Mesenchymal stem cell (in vitro differentiated cells and primary cell): ENCODE data around the gene SCN8A.

Experiments
- DNase-seq: peaks from one replicate; pipeline ENCODE4 v3.0.0-alpha.2; 2013
- H2AFZ ChIP-seq: one replicate; pipeline ENCODE4 v1.6.1; 2013; ENCODE audit warnings: low read depth, mild to moderate bottlenecking, control low read depth, inconsistent platforms, low read length, moderate library complexity
- H2AK5ac ChIP-seq: 2 replicates; pipeline ENCODE4 v1.6.1; 2013; ENCODE audit warnings: low read length, moderate library complexity, mild to moderate bottlenecking, inconsistent platforms; ENCODE audit not compliant: severe bottlenecking
- H2BK120ac ChIP-seq: one replicate; pipeline ENCODE4 v1.6.1; 2013; ENCODE audit warnings: low read depth, mild to moderate bottlenecking, inconsistent platforms, low read length, moderate library complexity
- H2BK12ac ChIP-seq, 2 experiments: one replicate each; pipeline ENCODE4 v1.6.1; 2013; ENCODE audit warnings: inconsistent platforms in 2 of 2, low read length in 2 of 2, mild to moderate bottlenecking in 2 of 2, moderate library complexity in 2 of 2, control low read depth in 1 of 2
- H2BK15ac ChIP-seq: one replicate; pipeline ENCODE4 v1.6.1; 2013; ENCODE audit warnings: mild to moderate bottlenecking, low read depth, inconsistent platforms; ENCODE audit not compliant: poor library complexity, severe bottlenecking
- H2BK5ac ChIP-seq: 2 replicates; pipeline ENCODE4 v1.6.1; 2013; ENCODE audit warnings: low read depth, mild to moderate bottlenecking, low read length, control low read depth, inconsistent platforms; ENCODE audit not compliant: poor library complexity, severe bottlenecking
- H3K14ac ChIP-seq, 2 experiments: one replicate each; pipeline ENCODE4 v1.6.1; 2013; ENCODE audit warnings: inconsistent platforms in 2 of 2, low read length in 2 of 2, control low read depth in 1 of 2, mild to moderate bottlenecking in 1 of 2, moderate library complexity in 1 of 2
- H3K18ac ChIP-seq, 2 experiments: one replicate each; pipeline ENCODE4 v1.6.1; 2013; ENCODE audit warnings: inconsistent platforms in 2 of 2, low read length in 2 of 2, control low read depth in 1 of 2, low read depth in 1 of 2, mild to moderate bottlenecking in 1 of 2
- H3K23ac ChIP-seq, 2 experiments: one replicate each; pipeline ENCODE4 v1.6.1; 2013; ENCODE audit warnings: inconsistent platforms in 2 of 2, low read length in 2 of 2, mild to moderate bottlenecking in 2 of 2, moderate library complexity in 2 of 2, control low read depth in 1 of 2
- H3K27ac ChIP-seq: 2 replicates; pipeline ENCODE4 v1.5.1; 2013; ENCODE audit warnings: mild to moderate bottlenecking, moderate library complexity, low read length, control low read depth, inconsistent platforms; ENCODE audit not compliant: poor library complexity, severe bottlenecking
- H3K27me3 ChIP-seq, 2 experiments: 2 replicates each; pipeline versions ENCODE4 v1.6.1 to v1.7.0; 2013; ENCODE audit warnings: low read length in 2 of 2, mild to moderate bottlenecking in 2 of 2, moderate library complexity in 2 of 2, control low read depth in 1 of 2, inconsistent platforms in 1 of 2; ENCODE audit not compliant: control insufficient read depth in 1 of 2, insufficient read depth in 1 of 2
- H3K36me3 ChIP-seq, 2 experiments: 2 replicates each; pipeline versions ENCODE4 v1.6.1 to v1.7.0; 2013; ENCODE audit warnings: low read length in 2 of 2, control low read depth in 1 of 2, inconsistent platforms in 1 of 2, low read depth in 1 of 2, mild to moderate bottlenecking in 1 of 2; ENCODE audit not compliant: insufficient read depth in 2 of 2, control insufficient read depth in 1 of 2
- H3K4ac ChIP-seq, 2 experiments: one replicate each; pipeline ENCODE4 v1.6.1; 2013; ENCODE audit warnings: inconsistent platforms in 2 of 2, low read length in 2 of 2, mild to moderate bottlenecking in 2 of 2, moderate library complexity in 2 of 2, control low read depth in 1 of 2, low read depth in 1 of 2
- H3K4me1 ChIP-seq: 2 replicates; pipeline ENCODE4 v1.6.1; 2013; ENCODE audit warnings: low read depth, low read length, control low read depth; ENCODE audit not compliant: control insufficient read depth, insufficient read depth
- H3K4me2 ChIP-seq: 2 replicates; pipeline ENCODE4 v1.6.1; 2013; ENCODE audit warnings: low read length, mild to moderate bottlenecking, inconsistent platforms; ENCODE audit not compliant: poor library complexity, severe bottlenecking
- H3K4me3 ChIP-seq, 2 experiments: 2 replicates each; pipeline versions ENCODE4 v1.5.1 to v1.7.0; 2013; ENCODE audit warnings: low read length in 2 of 2, mild to moderate bottlenecking in 2 of 2, control low read depth in 1 of 2, low read depth in 1 of 2; ENCODE audit not compliant: insufficient read depth in 1 of 2
- H3K79me1 ChIP-seq: replicated peaks from 2 replicates; pipeline ENCODE4 v1.6.1; 2013; ENCODE audit warnings: mild to moderate bottlenecking, control low read depth, low read length, inconsistent platforms; ENCODE audit not compliant: poor library complexity, severe bottlenecking
- H3K9ac ChIP-seq: 2 replicates; pipeline ENCODE4 v1.7.0; 2013; ENCODE audit warnings: mild to moderate bottlenecking, low read length, moderate library complexity
- H3K9me3 ChIP-seq: 2 replicates; pipeline ENCODE4 v1.7.0; 2013; ENCODE audit warnings: mild to moderate bottlenecking, low read length; ENCODE audit not compliant: control insufficient read depth
- H4K8ac ChIP-seq: one replicate; pipeline ENCODE4 v1.6.1; 2013; ENCODE audit warnings: inconsistent platforms, mild to moderate bottlenecking, low read length, moderate library complexity
- H4K91ac ChIP-seq: one replicate; pipeline ENCODE4 v1.6.1; 2013; ENCODE audit warnings: mild to moderate bottlenecking, low read length, inconsistent platforms
- WGBS: methylation state at CpG from one replicate; pipeline ENCODE4 v1.1.7; 2013; ENCODE audit warnings: mixed read lengths; 5-methylcytosine and 5-hydroxymethylcytosine counted together

Gene SCN8A

GRCh38 chr12:51817027-51817953 is 226.3 kb downstream of the SCN8A start:
- WGBS: 95% methylated on average over 10 of the region's 10 CpGs
- H3K9ac ChIP-seq: no peak overlapping the region

DNA sequence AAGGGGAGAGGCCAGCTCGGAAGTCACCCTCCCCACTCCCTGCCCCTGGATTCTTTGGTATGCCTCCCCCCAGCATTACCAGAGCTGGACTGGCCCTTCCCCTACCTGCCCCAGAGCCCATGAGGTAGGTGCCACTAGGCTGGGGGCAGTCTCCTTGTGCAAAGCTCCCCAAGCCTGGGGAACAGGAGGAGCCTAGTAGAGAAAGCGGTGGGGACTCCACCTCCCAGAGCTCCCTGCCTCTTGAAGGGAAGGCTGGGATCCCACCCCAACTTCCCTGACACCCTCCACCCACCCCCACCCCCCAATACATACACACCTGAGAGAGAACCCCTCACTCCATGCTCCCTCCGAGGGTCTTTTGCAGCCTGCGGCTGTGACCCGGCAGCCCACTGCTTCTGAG is 227.1 kb downstream of the SCN8A start:
- Histone ChIP-seq H3K9ac (no peak overlapping the region), H2AFZ (no peak overlapping the region), H3K4me2 (no peak overlapping the region), H3K79me1 (no peaks in the 10 kb centered on the region), H3K27ac (no peak overlapping the region), H4K91ac (no peak overlapping the region), H4K8ac (no peak overlapping the region), H3K18ac (no peak overlapping the region), H3K23ac (no peak overlapping the region), H3K4ac (no peak overlapping the region), H3K9me3 (no peaks in the 10 kb centered on the region), H2BK5ac (no peak overlapping the region), H3K4me1 (peaks cover 16% of the 10 kb centered on the region), H2BK12ac (no peak overlapping the region), H3K4me3 (peak overlapping the region in 1 of 2 experiments; percentile 37), H3K27me3 (peaks cover 12 to 61% of the 10 kb centered on the region in 2 experiments), H2BK15ac (no peak overlapping the region), H3K36me3 (peaks cover 0 to 3% of the 10 kb centered on the region in 2 experiments), H3K14ac (no peak overlapping the region), H2BK120ac (no peak overlapping the region), H2AK5ac (no peak overlapping the region)
- DNase-seq: no peak
- 89% methylated on average over 5 of the region's 5 CpGs for WGBS

More at GRCh38 chr12:51817027-51817953, 226.3 kb downstream of the SCN8A start:
- no peak for DNase-seq
- Histone ChIP-seq H3K18ac (peak overlapping the region in 1 of 2 experiments; percentile 6), H2BK120ac (no peak overlapping the region), H3K14ac (no peak overlapping the region), H3K4me3 (no peak overlapping the region), H3K4me1 (peaks cover 16% of the 10 kb centered on the region), H3K4ac (no peak overlapping the region), H3K9me3 (no peaks in the 10 kb centered on the region), H2AK5ac (no peak overlapping the region), H2BK5ac (no peak overlapping the region), H3K27ac (no peak overlapping the region), H2BK12ac (no peak overlapping the region), H2BK15ac (no peak overlapping the region), H2AFZ (no peak overlapping the region), H3K4me2 (no peak overlapping the region), H4K91ac (no peak overlapping the region), H3K79me1 (no peaks in the 10 kb centered on the region), H4K8ac (no peak overlapping the region), H3K23ac (no peak overlapping the region), H3K36me3 (peaks cover 0 to 3% of the 10 kb centered on the region in 2 experiments), H3K27me3 (peaks cover 10 to 64% of the 10 kb centered on the region in 2 experiments)

GRCh38 chr12:51818566-51819300 is 227.7 kb downstream of the SCN8A start:
- H3K4me1 ChIP-seq: peaks cover 16% of the 10 kb centered on the region
- 59% methylated on average over 3 of the region's 4 CpGs for WGBS
- no peak overlapping the region for H3K4ac ChIP-seq
- no peak overlapping the region for H3K4me2 ChIP-seq
- no peak overlapping the region for H3K27ac ChIP-seq
- peak overlapping the region in 1 of 2 experiments; percentile 21 for H3K18ac ChIP-seq
- H3K36me3 ChIP-seq: peaks cover 0 to 3% of the 10 kb centered on the region in 2 experiments
- H4K8ac ChIP-seq: no peak overlapping the region
- no peaks in the 10 kb centered on the region for H3K79me1 ChIP-seq
- no peak overlapping the region for H2BK120ac ChIP-seq
- peak overlapping the region in 1 of 2 experiments; percentile 18 for H3K4me3 ChIP-seq
- no peak overlapping the region for H2AK5ac ChIP-seq
- H2BK5ac ChIP-seq: peak overlapping the region; percentile 1
- no peak overlapping the region for H4K91ac ChIP-seq
- peak; percentile 22 for DNase-seq
- no peak overlapping the region for H2BK15ac ChIP-seq
- no peak overlapping the region for H3K23ac ChIP-seq
- H3K9ac ChIP-seq: no peak overlapping the region
- no peak overlapping the region for H2AFZ ChIP-seq
- peaks cover 18 to 59% of the 10 kb centered on the region in 2 experiments for H3K27me3 ChIP-seq
- H2BK12ac ChIP-seq: no peak overlapping the region
- H3K14ac ChIP-seq: no peak overlapping the region
- no peaks in the 10 kb centered on the region for H3K9me3 ChIP-seq
